GM19193 (cell line): ENCODE results near the gene AUTS2.

ENCODE experiments used
- POLR2A ChIP-seq: IDR thresholded peaks from 4 replicates; pipeline ENCODE4 v1.6.1; 2011; ENCODE audit not compliant: insufficient read depth, insufficient read length; ENCODE audit errors: extremely low read depth

AUTS2 gene

GRCh38 chr7:69769826-69770225, 171.6 kb downstream of the AUTS2 start:
- no peak for TF ChIP-seq POLR2A

GRCh38 chr7:69770613-69771012, 172.3 kb downstream of the AUTS2 start:
- TF ChIP-seq POLR2A = no peak

GRCh38 chr7:69772718-69773436, 174.6 kb downstream of the AUTS2 start:
- TF ChIP-seq POLR2A = no peak

GRCh38 chr7:69773535-69774225, 175.4 kb downstream of the AUTS2 start:
- TF ChIP-seq POLR2A = no peak

GRCh38 chr7:69775231-69775771, 177.0 kb downstream of the AUTS2 start:
- TF ChIP-seq POLR2A = no peak

GRCh38 chr7:69776611-69777010, 178.3 kb downstream of the AUTS2 start:
- no peak for TF ChIP-seq POLR2A

GRCh38 chr7:69778138-69778537, 179.9 kb downstream of the AUTS2 start:
- TF ChIP-seq POLR2A = no peak

GRCh38 chr7:69780379-69780778, 182.1 kb downstream of the AUTS2 start:
- no peak for TF ChIP-seq POLR2A

- TF ChIP-seq POLR2A = no peak
These were observed 183.2 kb downstream of the AUTS2 start for GRCh38 chr7:69781412-69781846.

- no peak for TF ChIP-seq POLR2A
These were observed 184.8 kb downstream of the AUTS2 start for GRCh38 chr7:69782917-69783684.

- no peak for TF ChIP-seq POLR2A
These were observed 188.6 kb downstream of the AUTS2 start for GRCh38 chr7:69786730-69787395.

- no peak for TF ChIP-seq POLR2A
These were observed 189.6 kb downstream of the AUTS2 start for GRCh38 chr7:69787736-69788431.

- TF ChIP-seq POLR2A = no peak
These were observed 191.3 kb downstream of the AUTS2 start for GRCh38 chr7:69789563-69789962.

GRCh38 chr7:69790977-69791724, 192.9 kb downstream of the AUTS2 start:
- no peak for TF ChIP-seq POLR2A

- TF ChIP-seq POLR2A = no peak
These were observed 193.5 kb downstream of the AUTS2 start for GRCh38 chr7:69791739-69792138.
